Vagina (tissue), 2 donors: ENCODE results near the gene KRTAP10-1. TPM values are rescaled to one million over a fixed set of nuclear protein-coding genes. Genes with fewer than 3 reads are reported as not detected.
A peak's percentile ranks its signal among the peaks of the same experiment; 100 is the strongest.

ENCODE experiments used
- DNase-seq, 2 donors: peaks; one replicate each; pipeline ENCODE4 v3.0.0-alpha.2; 2017; ENCODE audit errors: extremely low spot score in 2 of 2
- H3K27ac ChIP-seq: fragments of 200-600 bp; sonication (generic); one replicate; pipeline ENCODE4 v1.5.1; 2019
- H3K27me3 ChIP-seq: fragments of 200-600 bp; sonication (generic); one replicate; pipeline ENCODE4 v1.5.1; 2019
- H3K36me3 ChIP-seq, 2 donors: fragments of 200-600 bp; sonication (generic); one replicate each; pipeline ENCODE4 v1.5.1; 2017 to 2019
- H3K4me1 ChIP-seq: fragments of 200-600 bp; sonication (generic); one replicate; pipeline ENCODE4 v1.5.1; 2019
- H3K4me3 ChIP-seq, 2 donors: fragments of 200-600 bp; sonication (generic); 1 replicate in 1 of 2; 2 replicates in 1 of 2; pipeline ENCODE4 v1.5.1; 2016 to 2019
- H3K9me3 ChIP-seq: fragments of 200-600 bp; sonication (generic); one replicate; pipeline ENCODE4 v1.5.1; 2019
- CTCF ChIP-seq, 3 experiments: fragments of 450-650 bp in 2 of 3; fragments of 200-600 bp in 1 of 3; sonication (generic) in 1 of 3; IDR thresholded peaks; one replicate each; pipeline ENCODE4 v1.5.1; 2017 to 2019; ENCODE audit warnings: antibody characterized with exemption in 3 of 3, mild to moderate bottlenecking in 2 of 3, moderate library complexity in 2 of 3
- POLR2A ChIP-seq, 2 donors: fragments of 450-650 bp; IDR thresholded peaks; one replicate each; pipeline ENCODE4 v1.6.1; 2017; ENCODE audit warnings: antibody characterized with exemption in 2 of 2, mild to moderate bottlenecking in 2 of 2, moderate library complexity in 2 of 2
- POLR2AphosphoS5 ChIP-seq, 2 donors: sonication (generic); formaldehyde crosslinking; IDR thresholded peaks; one replicate each; pipeline ENCODE4 v1.9.0; 2017; ENCODE audit warnings: antibody characterized with exemption in 2 of 2, mild to moderate bottlenecking in 2 of 2, low read depth in 1 of 2; ENCODE audit not compliant: insufficient read depth in 1 of 2
- intact Hi-C: fragments of 100-400 bp; cut with DNase I; formaldehyde crosslinking; loops from one replicate; pipeline ENCODE4 v1.15.1; 2023
- total RNA-seq: library from RNA; depleted of rRNA; stranded (reverse); fragments of >200 nt; gene quantifications from one replicate; pipeline ENCODE4 v1.2.3, GENCODE V29; 2016

Gene KRTAP10-1
- total RNA-seq, 1 donor from 2014 or later: not detected

GRCh38 chr21:44571296-44571695 lies 31.3 kb upstream of the KRTAP10-1 start:
- Histone ChIP-seq H3K27ac (no peak overlapping the region), H3K4me3 (no peak overlapping the region), H3K9me3 (no peaks in the 10 kb centered on the region), H3K36me3 (no peaks in the 10 kb centered on the region), H3K27me3 (no peaks in the 10 kb centered on the region), H3K4me1 (peaks cover 5% of the 10 kb centered on the region)
- intact Hi-C loops: no loop called here
- peak in 1 of 2 donors; percentile 37 for DNase-seq
- TF ChIP-seq POLR2AphosphoS5 (IDR thresholded peaks at IDR 0.05; ENCODE audit: insufficient read depth in 1 of 2, low read depth in 1 of 2) (no peak), POLR2A (IDR thresholded peaks at IDR 0.05) (no peak), CTCF (IDR thresholded peaks at IDR 0.05) (no peak)

GRCh38 chr21:44569861-44570517 lies 30.0 kb upstream of the KRTAP10-1 start:
- intact Hi-C loops: no loop called here
- peaks cover 5% of the 10 kb centered on the region for H3K4me1 ChIP-seq
- peak; percentile 54 to 90 for DNase-seq
- no peak overlapping the region for H3K27ac ChIP-seq
- no peaks in the 10 kb centered on the region for H3K36me3 ChIP-seq
- H3K4me3 ChIP-seq: no peak overlapping the region
- TF ChIP-seq CTCF (IDR thresholded peaks at IDR 0.05) (no peak), POLR2A (IDR thresholded peaks at IDR 0.05) (no peak), POLR2AphosphoS5 (IDR thresholded peaks at IDR 0.05; ENCODE audit: insufficient read depth in 1 of 2, low read depth in 1 of 2) (no peak)
- no peaks in the 10 kb centered on the region for H3K27me3 ChIP-seq
- no peaks in the 10 kb centered on the region for H3K9me3 ChIP-seq

- H3K4me1 ChIP-seq: no peaks in the 10 kb centered on the region
- intact Hi-C loops: no loop called here
- no peaks in the 10 kb centered on the region for H3K36me3 ChIP-seq
- no peak overlapping the region for H3K27ac ChIP-seq
- DNase-seq: peak; percentile 64 to 89
- H3K9me3 ChIP-seq: no peaks in the 10 kb centered on the region
- no peak overlapping the region for H3K4me3 ChIP-seq
- H3K27me3 ChIP-seq: no peaks in the 10 kb centered on the region
- TF ChIP-seq POLR2A (IDR thresholded peaks at IDR 0.05) (no peak), POLR2AphosphoS5 (IDR thresholded peaks at IDR 0.05; ENCODE audit: insufficient read depth in 1 of 2, low read depth in 1 of 2) (no peak), CTCF (IDR thresholded peaks at IDR 0.05) (no peak)
Observed at GRCh38 chr21:44568667-44569556, 28.9 kb upstream of the KRTAP10-1 start.

GRCh38 chr21:44568261-44568660 lies 28.3 kb upstream of the KRTAP10-1 start:
- Histone ChIP-seq H3K4me1 (no peaks in the 10 kb centered on the region), H3K27ac (no peak overlapping the region), H3K36me3 (no peaks in the 10 kb centered on the region), H3K27me3 (no peaks in the 10 kb centered on the region), H3K4me3 (no peak overlapping the region), H3K9me3 (no peaks in the 10 kb centered on the region)
- DNase-seq: peak in 1 of 2 donors; percentile 49
- TF ChIP-seq POLR2AphosphoS5 (IDR thresholded peaks at IDR 0.05; ENCODE audit: insufficient read depth in 1 of 2, low read depth in 1 of 2) (no peak), POLR2A (IDR thresholded peaks at IDR 0.05) (no peak), CTCF (IDR thresholded peaks at IDR 0.05) (no peak)
- intact Hi-C loops: no loop called here
